Colon (tissue), 2 donors: ENCODE results near the gene PES1.
"Not testable (repeated sequence)": the region's sequence is repeated elsewhere in the genome, so short reads cannot be mapped to it uniquely, and the experiment has no call there.

Experiments used
- FAIRE-seq: peaks from 2 replicates; lab custom pipeline; 2012; peaks lifted over from hg19 to GRCh38; lab: Jason Lieb, UNC
- donor health status: control.
- donor health status: control.

PES1 gene

DNA sequence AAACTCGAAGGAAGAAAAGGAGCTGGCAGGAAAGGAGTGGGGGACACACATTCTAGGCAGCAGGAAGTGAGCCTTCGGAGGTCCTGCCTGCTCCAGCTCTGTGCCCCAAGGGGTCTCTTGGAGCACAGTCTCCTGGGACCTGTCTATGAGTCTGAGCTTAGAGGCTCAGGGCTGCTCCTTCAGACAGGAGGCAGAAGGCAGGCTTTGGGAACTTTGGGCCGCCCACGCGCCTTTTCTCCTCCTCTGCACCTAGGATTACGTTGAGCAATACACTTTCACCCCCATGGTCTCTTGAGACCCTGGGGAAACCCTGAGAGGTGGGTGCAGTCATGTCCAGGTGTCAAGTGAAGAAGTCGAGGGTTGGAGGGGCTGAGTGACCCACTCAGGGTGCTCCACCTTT lies 16.2 kb upstream of the PES1 start:
- no peak for FAIRE-seq

DNA sequence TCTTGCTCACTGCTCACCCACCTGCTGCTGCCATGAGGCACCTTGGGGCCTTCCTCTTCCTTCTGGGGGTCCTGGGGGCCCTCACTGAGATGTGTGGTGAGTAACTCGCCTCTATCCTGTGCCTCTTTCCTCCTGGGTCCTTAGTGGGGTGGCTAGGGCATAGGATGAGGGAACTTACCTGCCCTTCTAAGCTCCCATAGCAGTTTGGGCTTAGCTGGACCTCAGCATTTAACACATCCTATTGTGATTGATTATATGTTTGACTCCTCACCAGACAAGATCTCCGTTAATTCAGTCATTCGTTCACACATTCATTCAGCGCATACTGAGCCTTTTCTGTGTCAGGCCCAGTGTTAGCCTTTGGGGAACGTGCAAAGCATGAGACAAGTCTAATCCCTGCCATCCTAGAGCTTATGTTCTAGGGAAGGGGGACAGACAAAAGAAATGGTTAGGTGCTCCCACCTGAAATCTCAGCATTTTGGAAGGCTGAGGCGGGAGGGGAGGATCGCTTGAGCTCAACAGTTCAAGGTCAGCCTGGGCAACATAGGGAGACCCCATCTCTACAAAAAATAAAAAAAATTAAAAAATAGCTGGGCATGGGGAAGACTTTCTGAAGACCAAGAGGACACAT lies 15.7 kb upstream of the PES1 start:
- no peak for FAIRE-seq

DNA sequence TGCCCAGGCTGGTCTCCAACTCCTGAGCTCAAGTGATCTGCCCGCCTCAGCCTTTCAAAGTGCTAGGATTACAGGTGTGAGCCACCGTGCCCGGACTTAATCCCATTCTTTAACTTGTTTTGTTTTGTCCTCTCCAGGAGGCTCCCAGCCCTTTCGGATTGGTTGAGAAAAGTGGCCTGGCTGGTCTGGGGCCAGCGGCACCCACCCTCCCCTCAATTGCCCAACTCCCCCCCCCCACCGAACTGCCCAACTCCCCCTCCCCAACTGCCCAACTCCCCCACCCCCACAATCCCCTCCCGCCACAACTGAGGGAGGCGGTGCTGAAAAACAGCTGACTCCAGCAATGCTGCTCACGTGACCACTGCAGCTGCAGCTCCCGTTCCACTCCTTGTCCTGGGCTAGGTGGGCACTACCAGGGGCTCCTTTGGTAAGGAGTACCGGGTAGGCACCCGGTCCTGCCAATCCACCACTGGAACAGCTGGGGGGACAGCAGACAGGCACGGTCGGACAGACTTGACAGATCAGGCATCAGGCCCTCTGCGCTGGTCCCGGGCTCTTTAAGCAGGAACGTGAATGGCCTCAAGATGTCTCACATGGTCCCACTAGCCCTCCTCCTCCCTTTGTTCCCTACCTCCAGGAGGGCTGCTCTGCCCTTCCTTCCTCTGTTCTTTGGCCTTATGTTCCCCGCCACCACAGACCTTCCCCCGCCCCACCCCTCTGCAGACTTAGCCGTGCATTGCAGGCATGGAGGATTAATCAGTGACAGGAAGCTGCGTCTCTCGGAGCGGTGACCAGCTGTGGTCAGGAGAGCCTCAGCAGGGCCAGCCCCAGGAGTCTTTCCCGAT lies 15.0 kb upstream of the PES1 start, which contains the start of gene TCN2:
Gene TCN2, plus strand, starts transcription at position 720 of the 845 bp plus-strand sequence. CDS start 158 bp downstream, outside the sequence.
- FAIRE-seq, result no peak

DNA sequence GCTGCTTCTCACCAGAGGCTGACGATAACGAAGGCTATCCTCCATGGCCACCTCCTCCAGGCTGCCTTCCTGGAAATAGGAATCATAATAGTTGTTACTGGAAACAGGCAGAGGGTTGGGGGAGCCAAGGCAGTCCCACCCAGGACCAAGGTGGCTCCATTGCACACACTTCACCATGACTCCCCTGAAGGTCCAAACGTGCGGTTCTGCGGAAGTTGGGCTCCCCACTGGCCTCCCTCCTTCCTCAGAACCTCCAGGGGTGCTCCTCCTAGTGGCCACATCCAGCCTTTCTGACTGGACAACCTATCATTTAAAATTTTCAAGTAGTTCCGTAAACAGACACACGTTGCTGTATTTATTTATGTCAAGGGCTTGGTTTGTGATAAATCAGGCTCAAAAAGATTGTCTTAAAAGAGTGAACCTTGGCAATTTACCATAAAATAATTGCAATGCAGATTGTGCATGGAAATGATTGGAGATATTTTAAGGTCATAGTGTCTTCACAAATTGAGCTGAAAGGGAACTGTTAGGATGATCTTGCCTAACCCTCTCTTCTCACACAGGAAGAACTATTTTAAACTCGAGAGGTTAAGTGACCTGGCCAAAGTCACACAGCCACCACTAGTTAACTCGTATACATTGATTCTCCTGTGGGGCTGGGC lies 13.9 kb upstream of the PES1 start:
- FAIRE-seq, result no peak

DNA sequence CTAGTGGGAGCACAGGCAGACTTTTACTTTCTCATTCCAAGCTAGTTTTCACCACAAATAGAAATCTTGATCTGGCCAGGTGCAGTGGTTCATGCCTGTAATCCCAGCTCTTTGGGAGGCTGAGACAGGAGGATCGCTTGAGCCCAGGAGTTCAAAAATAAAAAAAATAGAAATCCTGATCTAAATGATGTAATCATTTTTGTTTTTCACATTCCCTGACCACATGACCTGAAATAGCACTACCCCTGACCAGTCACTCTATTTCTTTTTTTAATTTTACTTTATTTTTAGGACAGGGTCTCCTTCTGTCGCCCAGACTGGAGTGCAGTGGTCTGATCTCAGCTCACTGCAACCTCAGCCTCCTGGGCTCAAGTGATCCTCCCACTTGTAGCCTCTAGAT lies 13.0 kb upstream of the PES1 start:
- no peak for FAIRE-seq

DNA sequence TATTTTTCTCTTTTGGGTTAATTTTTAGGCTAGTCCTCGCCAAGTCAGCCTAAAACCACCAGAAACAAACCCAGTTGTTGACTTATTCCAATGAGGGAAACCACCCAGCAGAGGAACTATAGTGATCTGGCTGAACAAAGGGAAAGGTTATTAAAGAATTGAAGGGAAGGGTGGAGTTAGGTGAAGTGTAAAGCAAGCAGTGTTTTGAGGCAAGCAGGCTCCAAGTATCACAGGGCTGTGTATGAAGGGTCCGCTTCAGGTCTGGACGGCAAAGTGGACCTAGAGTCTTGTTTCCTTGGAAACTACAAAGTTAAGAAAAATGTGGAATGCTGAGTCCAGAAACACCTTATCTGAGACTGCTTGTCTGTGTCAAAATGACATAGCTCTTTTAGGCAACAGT lies 12.1 kb upstream of the PES1 start:
- FAIRE-seq, result no peak

DNA sequence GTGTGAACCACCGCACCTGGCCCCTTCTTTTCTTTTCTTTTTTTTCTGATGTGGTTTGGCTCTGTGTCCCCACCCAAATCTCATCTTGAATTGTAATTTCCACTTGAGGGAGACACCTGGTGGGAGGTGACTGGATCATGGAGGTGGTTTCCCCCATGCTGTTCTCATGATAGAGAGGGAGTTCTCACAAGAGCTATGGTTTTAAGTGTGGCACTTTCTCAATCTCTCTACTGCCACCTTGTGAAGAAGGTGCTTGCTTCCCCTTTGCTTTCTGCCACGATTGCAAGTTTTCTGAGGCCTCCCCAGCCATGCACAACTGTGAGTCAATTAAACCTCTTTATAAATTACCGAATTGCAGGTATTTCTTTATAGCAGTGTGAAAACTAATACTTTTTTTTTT lies 10.3 kb upstream of the PES1 start:
- no peak for FAIRE-seq

DNA sequence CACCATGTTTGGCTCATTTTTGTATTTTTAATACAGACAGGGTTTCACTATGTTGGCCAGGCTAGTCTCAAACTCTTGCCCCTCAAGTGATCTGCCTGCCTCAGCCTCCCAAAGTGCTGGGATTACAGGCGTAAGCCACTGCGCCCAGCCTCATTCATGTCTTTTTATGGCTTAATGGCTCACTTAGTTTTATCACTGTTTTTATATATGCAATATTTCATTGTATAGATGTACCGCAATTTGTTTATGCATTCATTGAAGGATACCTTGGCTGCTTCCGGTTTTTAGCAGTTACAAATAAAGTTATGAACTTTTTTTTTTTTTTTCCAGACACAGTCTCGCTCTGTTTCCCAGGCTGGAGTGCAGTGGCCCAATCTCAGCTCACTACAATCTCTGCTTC lies 9.8 kb upstream of the PES1 start:
- no peak for FAIRE-seq

DNA sequence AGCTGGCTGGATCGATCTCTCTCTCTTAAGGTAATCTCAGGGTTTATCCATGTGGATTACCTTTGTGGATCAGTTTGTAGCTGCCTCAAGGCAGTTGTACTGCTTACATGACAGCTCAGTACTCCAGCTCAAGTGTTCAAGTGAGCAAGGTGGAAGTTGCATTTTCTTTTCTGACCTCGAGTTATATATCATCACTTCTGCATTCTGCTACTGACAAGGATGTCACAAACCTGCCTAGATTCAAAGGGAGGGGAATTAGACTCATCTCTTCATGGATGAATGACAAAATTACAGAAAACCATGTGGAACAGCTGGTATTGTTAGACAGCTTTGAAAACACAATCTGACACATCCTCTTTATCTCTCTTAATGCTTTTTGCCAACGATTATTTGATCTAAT lies 9.2 kb upstream of the PES1 start:
- FAIRE-seq, result no peak

DNA sequence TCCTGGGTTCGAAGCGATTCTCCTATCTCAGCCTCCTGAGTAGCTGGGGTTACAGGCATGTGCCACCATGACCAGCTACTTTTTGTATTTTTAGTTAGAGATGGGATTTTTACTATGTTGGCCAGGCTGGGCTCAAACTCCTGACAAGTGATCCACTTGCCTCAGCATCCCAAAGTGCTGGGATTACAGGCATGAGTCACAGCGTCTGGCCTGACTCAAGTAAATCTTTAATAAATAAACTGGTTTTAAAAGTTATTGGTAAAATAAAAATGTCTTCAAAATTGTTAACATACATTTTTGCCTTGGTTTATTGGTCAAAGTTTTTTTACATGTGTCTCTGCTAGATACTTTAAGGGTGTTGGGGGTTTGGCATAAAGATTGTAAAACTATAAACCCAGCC lies 7.3 kb upstream of the PES1 start:
- no peak for FAIRE-seq

DNA sequence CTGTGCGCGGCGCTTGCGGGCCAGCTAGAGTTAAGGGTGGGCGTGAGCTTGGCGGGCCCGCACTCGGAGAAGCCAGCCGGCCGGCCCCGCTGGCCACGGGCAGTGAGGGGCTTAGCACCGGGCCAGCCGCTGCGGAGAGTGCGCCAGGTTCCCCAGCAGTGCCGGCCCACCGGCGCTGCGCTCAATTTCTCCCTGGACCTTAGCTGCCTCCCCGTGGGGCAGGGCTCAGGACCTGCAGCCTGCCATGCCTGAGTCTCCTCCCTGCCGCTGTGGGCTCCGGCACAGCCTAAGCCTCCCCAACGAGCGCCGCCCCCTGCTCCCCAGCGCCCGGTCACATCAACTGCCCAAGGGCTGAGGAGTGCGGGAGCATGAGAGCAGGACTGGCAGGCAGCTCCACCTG lies 5.2 kb upstream of the PES1 start:
- no peak for FAIRE-seq

DNA sequence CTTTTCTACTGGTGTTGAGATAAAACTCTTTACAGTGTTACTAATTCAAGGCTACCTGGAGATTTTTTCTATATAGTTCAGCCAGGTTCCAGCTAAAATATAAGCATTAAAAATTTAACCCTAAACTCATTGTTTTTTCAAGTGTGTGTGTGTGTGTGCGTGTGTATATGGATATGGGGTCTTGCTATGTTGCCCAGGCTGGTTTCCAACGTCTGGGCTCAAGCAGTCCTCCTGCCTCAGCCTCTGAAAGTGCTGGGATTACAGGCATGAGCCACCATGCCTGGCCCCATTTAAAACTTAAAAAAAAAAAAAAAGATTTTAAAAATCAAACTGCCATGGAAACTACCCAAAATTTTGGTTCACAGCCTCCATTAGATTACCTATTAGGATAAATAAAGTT lies 4.5 kb upstream of the PES1 start:
- no peak for FAIRE-seq

DNA sequence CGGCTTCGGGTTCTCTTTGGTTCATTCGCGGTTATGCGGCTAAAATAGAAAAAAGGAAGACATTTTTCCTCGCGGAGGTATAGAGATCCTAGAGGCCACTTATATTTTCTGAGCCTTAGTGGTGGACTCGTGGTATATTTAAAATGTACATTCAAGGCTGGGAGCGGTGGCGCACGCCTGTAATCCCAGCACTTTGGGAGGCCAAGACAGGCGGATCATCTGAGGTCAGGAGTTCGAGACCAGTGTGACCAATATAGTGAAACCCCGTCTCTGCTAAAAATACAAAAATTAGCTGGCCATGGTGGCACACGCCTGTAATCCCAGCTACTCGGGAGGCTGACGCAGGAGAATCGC lies 627 bp upstream of the PES1 start:
- FAIRE-seq, result not testable (repeated sequence)

DNA sequence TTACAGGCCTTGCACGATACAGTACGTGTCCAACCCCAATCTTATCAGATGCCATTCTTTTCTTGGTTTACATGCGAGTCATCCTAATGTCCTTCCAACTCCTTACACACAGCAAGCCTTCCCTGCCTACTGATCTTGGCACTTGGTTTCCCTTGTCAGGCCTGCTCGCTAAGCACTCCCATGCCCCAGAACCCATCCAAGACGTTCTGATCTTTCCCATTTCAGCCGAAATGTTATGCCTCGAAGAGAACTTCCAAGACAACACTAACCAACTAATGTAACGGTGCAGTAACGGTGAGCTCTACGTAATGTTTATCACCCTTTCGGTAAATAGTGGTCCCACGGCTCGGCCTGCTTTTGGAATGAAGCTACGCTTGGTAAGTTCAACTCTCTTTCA lies 521 bp downstream of the PES1 start:
- no peak for FAIRE-seq

DNA sequence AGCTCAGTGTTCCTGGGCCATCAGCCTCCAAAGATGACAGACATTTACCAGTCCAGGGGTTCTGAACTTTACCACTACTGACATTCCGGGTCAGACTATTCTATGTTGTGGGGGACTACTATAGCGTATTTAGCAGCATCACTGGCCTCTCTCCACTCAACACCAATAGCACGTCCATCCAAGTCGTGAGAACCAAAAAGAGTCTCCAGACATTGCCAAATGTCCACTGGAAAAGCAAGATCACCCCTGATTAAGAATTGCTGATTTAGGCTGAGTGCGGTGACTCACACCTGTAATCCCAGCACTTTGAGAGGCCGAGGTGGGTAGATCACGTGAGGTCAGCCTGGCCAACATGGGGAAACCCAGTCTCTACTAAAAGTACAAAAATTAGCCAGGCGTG lies 5.3 kb downstream of the PES1 start:
- FAIRE-seq, result no peak

DNA sequence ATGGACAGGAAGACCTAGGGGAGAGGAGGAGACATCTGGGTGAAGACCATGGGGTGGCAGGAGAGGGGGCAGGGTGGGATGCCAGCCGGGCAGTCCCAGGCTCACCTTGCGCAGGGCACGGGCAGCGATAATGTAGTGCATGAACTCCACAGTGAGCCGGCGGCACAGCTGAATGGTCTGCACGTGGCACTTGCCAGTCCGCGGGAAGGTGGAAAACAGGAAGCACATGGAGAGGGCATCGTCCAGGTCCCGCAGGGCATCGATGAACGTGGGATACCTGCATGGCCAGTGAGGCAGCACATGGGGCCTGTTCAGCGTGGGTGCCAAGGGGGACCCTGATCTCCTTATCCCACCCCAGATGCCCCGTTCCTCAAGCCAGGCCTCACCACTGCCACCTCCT lies 7.3 kb downstream of the PES1 start:
- FAIRE-seq, result no peak

DNA sequence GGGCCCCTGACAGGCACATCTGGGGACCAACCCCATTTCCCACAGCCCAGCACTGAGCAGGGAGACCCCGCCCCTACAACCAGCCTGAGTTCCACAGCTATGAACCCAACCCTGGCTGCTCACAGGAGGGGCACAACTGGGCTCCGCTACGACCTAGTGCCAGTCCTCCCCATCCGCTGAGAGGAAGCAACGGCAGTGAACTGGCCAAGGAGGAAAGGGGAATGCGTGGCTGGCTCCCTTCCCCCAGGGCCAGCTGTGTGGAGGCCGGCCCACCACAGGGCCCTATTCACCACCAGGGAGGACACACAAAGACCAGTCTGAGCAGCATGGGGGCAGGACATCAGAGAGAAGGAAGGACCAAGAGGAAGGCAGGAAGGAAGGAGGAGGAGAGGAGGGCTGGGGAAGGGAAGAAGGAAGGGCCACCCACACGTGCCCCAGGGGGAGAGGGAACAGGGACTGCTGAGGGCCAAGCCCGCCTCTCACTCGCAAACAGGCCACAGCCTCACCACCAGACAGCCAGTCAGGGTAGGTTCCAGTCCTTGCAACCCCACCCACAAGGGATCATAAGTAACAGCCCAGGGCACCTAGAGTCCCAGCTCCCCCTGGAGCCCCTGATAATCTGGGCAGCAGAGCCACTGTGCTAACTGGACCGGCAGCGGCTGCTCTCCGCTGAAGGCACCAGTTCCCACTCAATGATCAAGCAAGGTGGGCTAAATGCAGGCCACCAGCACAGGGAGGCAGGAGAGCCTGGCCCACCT lies 8.7 kb downstream of the PES1 start:
- FAIRE-seq, result no peak

DNA sequence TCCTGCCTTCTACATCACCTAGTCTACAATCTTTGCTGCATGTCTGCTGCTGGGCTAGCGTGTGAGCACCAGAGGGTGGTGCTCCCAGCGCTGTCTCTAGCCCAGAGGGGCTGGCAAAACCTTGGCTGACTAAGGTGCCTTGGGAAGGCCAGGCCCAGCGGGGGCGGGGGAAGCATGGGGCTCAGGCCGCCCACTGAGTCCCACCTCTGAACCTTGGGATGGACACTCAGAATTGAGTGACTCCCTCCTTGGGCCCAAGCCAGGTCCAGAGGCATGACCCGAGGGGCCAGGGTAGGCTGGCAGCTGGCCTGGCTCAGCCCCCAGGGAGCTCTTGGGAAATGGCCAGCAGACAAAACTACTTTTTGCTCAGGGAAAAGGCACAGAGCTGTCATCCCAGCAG lies 9.7 kb downstream of the PES1 start:
- FAIRE-seq, result no peak

DNA sequence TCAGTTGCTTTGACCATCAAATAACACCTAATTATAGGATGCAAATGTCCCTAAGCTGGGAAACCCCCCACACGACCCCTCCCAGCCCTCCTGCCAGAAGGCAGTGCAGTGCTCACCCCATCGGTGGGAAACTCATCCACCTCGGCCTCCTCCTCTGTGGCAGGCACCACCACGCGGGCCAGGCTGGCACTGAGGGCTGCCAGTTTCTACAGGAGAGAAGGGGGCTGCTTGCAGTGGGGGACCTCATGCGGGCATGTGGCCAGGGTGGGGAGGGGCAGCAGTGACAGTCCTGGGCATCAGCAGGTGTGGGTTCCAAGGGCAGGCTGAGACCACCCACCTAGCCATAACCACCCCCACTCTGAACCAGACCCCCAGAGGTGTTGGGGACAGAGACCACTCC lies 10.8 kb downstream of the PES1 start:
- FAIRE-seq, result no peak

DNA sequence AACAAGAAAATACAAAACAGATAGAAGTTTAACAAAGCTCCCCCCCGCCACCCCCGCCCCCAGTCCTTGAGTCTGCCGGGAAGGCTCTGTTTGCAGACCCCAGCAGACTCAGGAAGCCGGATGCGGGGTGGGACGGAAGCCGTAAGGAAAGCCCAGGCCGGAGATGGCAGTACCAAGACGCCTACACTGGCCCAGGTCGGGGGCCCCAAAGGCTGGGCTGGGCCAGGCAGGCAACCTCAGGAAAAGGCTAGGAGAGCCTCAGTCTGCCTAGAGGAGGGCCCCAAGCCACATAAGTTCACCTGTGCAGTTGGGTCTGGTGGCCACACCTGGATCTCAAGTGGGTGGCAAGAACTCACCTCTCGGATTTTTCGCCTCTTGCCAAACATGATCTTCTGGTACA lies 13.2 kb downstream of the PES1 start:
- FAIRE-seq, result no peak

DNA sequence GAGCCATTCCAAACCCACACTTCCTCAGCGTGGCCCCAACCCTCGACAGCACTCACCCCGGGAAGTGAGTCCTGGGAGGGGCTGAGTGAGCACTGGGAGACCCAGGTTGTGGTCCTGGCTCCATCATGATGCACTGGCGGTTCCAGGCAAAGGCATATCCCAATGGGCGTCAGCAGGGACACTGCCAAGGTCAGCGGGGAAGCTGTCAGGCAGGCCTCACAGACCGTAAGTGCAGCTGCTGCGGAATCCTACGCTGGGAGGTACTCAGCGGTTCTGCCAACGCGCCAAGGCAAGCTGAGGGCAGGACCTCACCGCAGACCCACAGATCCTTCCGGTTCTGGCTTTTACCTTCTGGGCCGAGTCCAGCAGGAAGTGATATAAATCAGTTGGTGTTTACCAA lies 15.9 kb downstream of the PES1 start:
- no peak for FAIRE-seq

DNA sequence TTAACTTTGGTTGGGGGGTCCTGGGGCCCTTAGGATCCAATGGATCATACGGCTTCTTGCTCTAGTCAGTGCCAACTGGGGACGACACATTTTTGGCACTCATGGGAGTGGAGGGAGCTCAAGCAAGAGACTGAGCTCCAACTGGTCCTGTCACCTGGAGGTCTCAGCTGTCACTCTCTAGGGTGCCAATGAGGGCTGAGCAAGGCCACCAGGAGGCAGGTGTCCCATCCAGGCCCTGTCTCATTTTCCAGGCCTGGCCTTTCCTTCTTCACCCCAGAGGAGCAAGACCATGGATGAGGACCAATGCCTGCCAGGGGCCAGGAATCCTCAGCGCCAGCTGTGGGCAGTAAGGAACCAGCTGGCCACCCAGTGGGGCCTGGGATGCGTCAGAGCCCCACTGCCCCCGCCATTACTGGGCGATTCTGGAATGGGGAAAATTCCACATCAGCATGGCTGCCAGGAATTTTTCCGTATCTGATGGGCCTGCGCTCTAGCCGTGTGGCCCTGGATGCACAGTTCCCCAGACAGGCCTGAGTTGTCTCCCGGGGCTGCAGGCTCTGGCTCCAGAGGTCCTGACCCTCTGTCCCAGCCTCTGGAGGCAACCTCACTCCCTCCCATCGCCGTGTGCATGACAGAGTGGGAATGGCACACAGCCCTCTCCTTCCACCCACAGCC lies 16.6 kb downstream of the PES1 start:
- FAIRE-seq, result no peak
